K562 (cell line): ENCODE results near the gene NFATC1.

Source experiments
- BCOR ChIP-seq: fragments of 450-650 bp; IDR thresholded peaks from 2 replicates; pipeline ENCODE4 v1.6.1; 2016
- BRCA1 ChIP-seq, 2 experiments: fragments of 450-650 bp in 1 of 2; sonication (generic) in 1 of 2; formaldehyde crosslinking in 1 of 2; IDR thresholded peaks; 2 replicates each; pipeline versions ENCODE4 v1.5.0 to v1.6.1; 2017 to 2020; ENCODE audit warnings: mild to moderate bottlenecking in 1 of 2, missing genetic modification reagents in 1 of 2
- EZH2 ChIP-seq: IDR thresholded peaks from 2 replicates; pipeline ENCODE4 v1.6.1; 2012; ENCODE audit warnings: low read depth, mild to moderate bottlenecking, inconsistent platforms, low read length, borderline replicate concordance
- HMG20B ChIP-seq: fragments of 250-450 bp; sonication (Bioruptor Pico); IDR thresholded peaks from 2 replicates; pipeline ENCODE4 v1.5.0; 2021; ENCODE audit warnings: mild to moderate bottlenecking
- JUN ChIP-seq, 2 experiments: sonication (generic) in 1 of 2; formaldehyde crosslinking in 1 of 2; IDR thresholded peaks; 2 replicates each; pipeline versions ENCODE4 v1.6.1 to v1.8.0; 2012 to 2022; ENCODE audit warnings: borderline replicate concordance in 2 of 2, mild to moderate bottlenecking in 2 of 2, improper control_type of control experiment in 1 of 2, low read depth in 1 of 2, low read length in 1 of 2, missing genetic modification reagents in 1 of 2
- JUND ChIP-seq, 2 experiments: IDR thresholded peaks; 2 replicates in 1 of 2; 3 replicates in 1 of 2; pipeline ENCODE4 v1.6.1; 2011; ENCODE audit warnings: borderline replicate concordance in 2 of 2, low read depth in 2 of 2, low read length in 2 of 2, improper control_type of control experiment in 1 of 2, missing biosample characterization in 1 of 2, missing genetic modification characterization in 1 of 2, missing genetic modification reagents in 1 of 2
- TF ChIP-seq, protein P1 (sequence below): fragments of 150-350 bp; IDR thresholded peaks from 2 replicates; pipeline ENCODE4 v1.6.1; 2014; ENCODE audit warnings: low read depth, mild to moderate bottlenecking, low read length, borderline replicate concordance

DNA sequence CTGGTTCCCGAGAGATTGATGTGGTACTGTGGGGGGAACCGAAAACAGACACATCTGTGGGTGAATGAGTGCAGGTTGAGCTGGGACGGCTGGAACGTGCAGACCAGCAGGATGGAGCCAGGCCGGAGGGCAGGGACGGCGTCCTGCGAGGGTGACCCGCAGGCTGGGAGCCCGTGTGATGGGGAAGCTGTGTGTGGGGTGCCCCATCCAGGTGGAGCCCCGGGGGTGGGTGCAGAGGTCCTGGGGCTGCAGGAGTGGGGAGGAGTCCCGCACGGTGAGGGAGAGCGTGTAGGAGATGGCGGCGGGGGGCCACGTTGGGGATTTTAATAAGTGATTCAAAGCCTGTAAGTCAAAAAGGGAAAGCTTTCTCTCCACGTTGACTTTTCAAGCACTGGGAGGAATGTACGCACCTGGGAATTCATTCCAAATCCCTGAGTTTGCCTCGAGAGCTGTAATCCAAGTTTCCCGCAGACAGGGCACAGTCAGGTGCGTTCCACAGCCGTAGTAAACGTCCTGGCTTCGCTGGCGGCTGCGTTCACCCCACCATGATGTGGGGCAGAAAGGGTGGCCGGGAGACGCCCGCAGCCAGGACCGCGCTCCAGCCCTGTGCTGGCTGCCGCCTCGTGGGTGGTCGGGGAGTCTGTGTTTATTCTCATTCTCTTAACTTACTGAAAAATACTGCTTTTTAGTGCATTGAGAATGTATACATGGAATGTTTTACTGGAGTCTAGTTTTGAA, 54.0 kb downstream of the NFATC1 start:
- no peak for TF ChIP-seq BRCA1 (IDR thresholded peaks at IDR 0.05)
- TF ChIP-seq BRCA1 (CRISPR knock-in tag; IDR thresholded peaks at IDR 0.05), result no peak
- TF ChIP-seq, protein P1, sequence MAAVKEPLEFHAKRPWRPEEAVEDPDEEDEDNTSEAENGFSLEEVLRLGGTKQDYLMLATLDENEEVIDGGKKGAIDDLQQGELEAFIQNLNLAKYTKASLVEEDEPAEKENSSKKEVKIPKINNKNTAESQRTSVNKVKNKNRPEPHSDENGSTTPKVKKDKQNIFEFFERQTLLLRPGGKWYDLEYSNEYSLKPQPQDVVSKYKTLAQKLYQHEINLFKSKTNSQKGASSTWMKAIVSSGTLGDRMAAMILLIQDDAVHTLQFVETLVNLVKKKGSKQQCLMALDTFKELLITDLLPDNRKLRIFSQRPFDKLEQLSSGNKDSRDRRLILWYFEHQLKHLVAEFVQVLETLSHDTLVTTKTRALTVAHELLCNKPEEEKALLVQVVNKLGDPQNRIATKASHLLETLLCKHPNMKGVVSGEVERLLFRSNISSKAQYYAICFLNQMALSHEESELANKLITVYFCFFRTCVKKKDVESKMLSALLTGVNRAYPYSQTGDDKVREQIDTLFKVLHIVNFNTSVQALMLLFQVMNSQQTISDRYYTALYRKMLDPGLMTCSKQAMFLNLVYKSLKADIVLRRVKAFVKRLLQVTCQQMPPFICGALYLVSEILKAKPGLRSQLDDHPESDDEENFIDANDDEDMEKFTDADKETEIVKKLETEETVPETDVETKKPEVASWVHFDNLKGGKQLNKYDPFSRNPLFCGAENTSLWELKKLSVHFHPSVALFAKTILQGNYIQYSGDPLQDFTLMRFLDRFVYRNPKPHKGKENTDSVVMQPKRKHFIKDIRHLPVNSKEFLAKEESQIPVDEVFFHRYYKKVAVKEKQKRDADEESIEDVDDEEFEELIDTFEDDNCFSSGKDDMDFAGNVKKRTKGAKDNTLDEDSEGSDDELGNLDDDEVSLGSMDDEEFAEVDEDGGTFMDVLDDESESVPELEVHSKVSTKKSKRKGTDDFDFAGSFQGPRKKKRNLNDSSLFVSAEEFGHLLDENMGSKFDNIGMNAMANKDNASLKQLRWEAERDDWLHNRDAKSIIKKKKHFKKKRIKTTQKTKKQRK, result no peak
- no peak for TF ChIP-seq EZH2
- no peak for TF ChIP-seq BCOR
- no peak for TF ChIP-seq HMG20B (CRISPR knock-in tag)
- TF ChIP-seq JUND (IDR thresholded peaks at IDR 0.05; ENCODE audit: borderline replicate concordance, low read depth, low read length), result no peak
- TF ChIP-seq JUND (tag; IDR thresholded peaks at IDR 0.05; ENCODE audit: borderline replicate concordance, low read depth, low read length), result no peak
- TF ChIP-seq JUN (IDR thresholded peaks at IDR 0.05; ENCODE audit: borderline replicate concordance, low read depth, low read length), result no peak
- no peak for TF ChIP-seq JUN (CRISPR knock-in tag; IDR thresholded peaks at IDR 0.05; ENCODE audit: borderline replicate concordance)
